ENCODE measurements around the gene PABPN1L.

Gene PABPN1L
- 0.04 to 0.26 reads per million in 2 donors for total RNA-seq

- DNase-seq: no peak
Measured at GRCh38 chr16:88866151-88866920, at the start of gene PABPN1L. PABPN1L (minus strand) TSS chr16:88866660; CDS start chr16:88866606, 54 bp downstream.

GRCh38 chr16:88915639-88916327, 49.3 kb upstream of the PABPN1L start:
- DNase-seq: no peak

GRCh38 chr16:88914750-88915368, 48.4 kb upstream of the PABPN1L start:
- DNase-seq: no peak

- DNase-seq: no peak
Measured at GRCh38 chr16:88913870-88914269, 47.4 kb upstream of the PABPN1L start.

GRCh38 chr16:88913001-88913612, 46.6 kb upstream of the PABPN1L start:
- DNase-seq: no peak

GRCh38 chr16:88912556-88912955, 46.1 kb upstream of the PABPN1L start:
- no peak for DNase-seq

- DNase-seq: no peak
Measured at GRCh38 chr16:88911946-88912310, 45.5 kb upstream of the PABPN1L start.

GRCh38 chr16:88911136-88911945, 44.9 kb upstream of the PABPN1L start:
- no peak for DNase-seq

GRCh38 chr16:88910284-88911135, 44.0 kb upstream of the PABPN1L start:
- no peak for DNase-seq

- DNase-seq: no peak
Measured at GRCh38 chr16:88909431-88910210, 43.2 kb upstream of the PABPN1L start.

- DNase-seq: no peak
Measured at GRCh38 chr16:88908307-88908706, 41.8 kb upstream of the PABPN1L start.

GRCh38 chr16:88907768-88908167, 41.3 kb upstream of the PABPN1L start:
- no peak for DNase-seq

GRCh38 chr16:88906535-88907105, 40.2 kb upstream of the PABPN1L start:
- no peak for DNase-seq

- no peak for DNase-seq
Measured at GRCh38 chr16:88906020-88906419, 39.6 kb upstream of the PABPN1L start.

GRCh38 chr16:88905563-88905962, 39.1 kb upstream of the PABPN1L start:
- DNase-seq: no peak

- DNase-seq: no peak
Measured at GRCh38 chr16:88904676-88905365, 38.4 kb upstream of the PABPN1L start.

- DNase-seq: no peak
Measured at GRCh38 chr16:88903267-88903666, 36.8 kb upstream of the PABPN1L start.

GRCh38 chr16:88902744-88903143, 36.3 kb upstream of the PABPN1L start:
- DNase-seq: no peak

- DNase-seq: no peak
Measured at GRCh38 chr16:88901718-88902337, 35.4 kb upstream of the PABPN1L start.
